ENCODE measurements around the gene SPATA31E1.

- TF ChIP-seq POLR2A (IDR thresholded peaks at IDR 0.05) (no peak), CTCF (IDR thresholded peaks at IDR 0.05) (no peak)
Observed at GRCh38 chr9:87873607-87874303, 8.9 kb upstream of the SPATA31E1 start.

Measured in lower leg skin (tissue), 3 donors.